Stimulated activated CD4-positive, alpha-beta T cell treated with anti-CD3 and anti-CD28 coated beads, Interleukin-15, amount 100 ng/mL, for 1 hour (primary cell): ENCODE measurements around the gene ABHD11.
A peak's percentile ranks its signal among the peaks of the same experiment; 100 is the strongest.
"Not testable (repeated sequence)": the region's sequence is repeated elsewhere in the genome, so short reads cannot be mapped to it uniquely, and the experiment has no call there.

Experiments
- DNase-seq, 2 donors: peaks; one replicate each; pipeline ENCODE4 v3.0.0-alpha.2; 2020; ENCODE audit warnings: low read depth in 1 of 2, low spot score in 1 of 2

ABHD11 gene

GRCh38 chr7:73738612-73739386, at the start of gene ABHD11:
TSS of gene ABHD11 (minus strand) at chr7:73738802. CDS start at chr7:73738770, 32 bp downstream.
- peak; percentile 98 to 99 for DNase-seq

GRCh38 chr7:73787786-73788048, 49.1 kb upstream of the ABHD11 start:
- DNase-seq = not testable (repeated sequence)

GRCh38 chr7:73786588-73786987, 48.0 kb upstream of the ABHD11 start:
- DNase-seq = no peak

GRCh38 chr7:73779517-73779916, 40.9 kb upstream of the ABHD11 start:
- DNase-seq = no peak

GRCh38 chr7:73778801-73779389, 40.3 kb upstream of the ABHD11 start:
- no peak for DNase-seq

GRCh38 chr7:73774923-73775322, 36.3 kb upstream of the ABHD11 start:
- DNase-seq = no peak

GRCh38 chr7:73773700-73774517, 35.3 kb upstream of the ABHD11 start:
- DNase-seq = no peak

GRCh38 chr7:73770860-73771670, 32.5 kb upstream of the ABHD11 start:
- no peak for DNase-seq

GRCh38 chr7:73770002-73770859, 31.6 kb upstream of the ABHD11 start, which contains the start of gene CLDN3:
TSS of gene CLDN3 (minus strand) at chr7:73770270. CDS start at chr7:73770049, 221 bp downstream.
- DNase-seq = peak in 1 of 2 donors; percentile 4

- DNase-seq = no peak
These were observed 30.9 kb upstream of the ABHD11 start for GRCh38 chr7:73769481-73770001.

GRCh38 chr7:73768641-73769480, 30.3 kb upstream of the ABHD11 start:
- DNase-seq = no peak

- DNase-seq = no peak
These were observed 28.1 kb upstream of the ABHD11 start for GRCh38 chr7:73766556-73767229.

GRCh38 chr7:73762659-73762999, 24.0 kb upstream of the ABHD11 start:
- no peak for DNase-seq

GRCh38 chr7:73761854-73762658, 23.5 kb upstream of the ABHD11 start:
- no peak for DNase-seq

- DNase-seq = no peak
These were observed 20.1 kb upstream of the ABHD11 start for GRCh38 chr7:73758581-73759138.

- DNase-seq = no peak
These were observed 11.6 kb upstream of the ABHD11 start for GRCh38 chr7:73749931-73750776.

- DNase-seq = no peak
These were observed 7.8 kb upstream of the ABHD11 start for GRCh38 chr7:73746378-73746777.
